Trophoblast cell (in vitro differentiated cells and primary cell): Measurements from ENCODE around the gene TAF1B.

Source experiments
- DNase-seq, 2 donors: peaks; one replicate each; pipeline ENCODE4 v3.0.0-alpha.2; 2016
- H2AFZ ChIP-seq: 2 replicates; pipeline ENCODE4 v1.6.1; 2013; ENCODE audit warnings: low read length, moderate library complexity, mild to moderate bottlenecking; ENCODE audit not compliant: insufficient read depth, poor library complexity
- H2AK5ac ChIP-seq: 2 replicates; pipeline ENCODE4 v1.6.1; 2013; ENCODE audit warnings: mild to moderate bottlenecking, low read length
- H2BK120ac ChIP-seq: 2 replicates; pipeline ENCODE4 v1.6.1; 2013; ENCODE audit warnings: low read length, mild to moderate bottlenecking, moderate library complexity; ENCODE audit not compliant: insufficient read depth, poor library complexity
- H2BK12ac ChIP-seq: 2 replicates; pipeline ENCODE4 v1.6.1; 2013; ENCODE audit warnings: mild to moderate bottlenecking, low read length, moderate library complexity
- H2BK5ac ChIP-seq: 2 replicates; pipeline ENCODE4 v1.6.1; 2013; ENCODE audit warnings: low read length, low read depth, moderate library complexity, mild to moderate bottlenecking; ENCODE audit not compliant: poor library complexity
- H3K14ac ChIP-seq: 2 replicates; pipeline ENCODE4 v1.6.1; 2013; ENCODE audit warnings: mild to moderate bottlenecking, low read length
- H3K18ac ChIP-seq: 2 replicates; pipeline ENCODE4 v1.6.1; 2013; ENCODE audit warnings: mild to moderate bottlenecking, low read length
- H3K23ac ChIP-seq: 2 replicates; pipeline ENCODE4 v1.6.1; 2013; ENCODE audit warnings: low read length
- H3K27ac ChIP-seq: 2 replicates; pipeline ENCODE4 v1.5.1; 2013; ENCODE audit warnings: low read depth, mild to moderate bottlenecking, inconsistent platforms, low read length, moderate library complexity
- H3K27me3 ChIP-seq: 2 replicates; pipeline ENCODE4 v1.6.1; 2013; ENCODE audit warnings: inconsistent platforms, mild to moderate bottlenecking, low read length, moderate library complexity; ENCODE audit not compliant: insufficient read depth
- H3K36me3 ChIP-seq, 2 experiments: 1 replicate in 1 of 2; 2 replicates in 1 of 2; pipeline ENCODE4 v1.6.1; 2013; ENCODE audit warnings: low read length in 2 of 2, mild to moderate bottlenecking in 2 of 2, moderate library complexity in 1 of 2; ENCODE audit not compliant: insufficient read depth in 2 of 2, control insufficient read depth in 1 of 2
- H3K4ac ChIP-seq: 2 replicates; pipeline ENCODE4 v1.6.1; 2013; ENCODE audit warnings: low read depth, mild to moderate bottlenecking, low read length, moderate library complexity
- H3K4me1 ChIP-seq, 2 experiments: 1 replicate in 1 of 2; 2 replicates in 1 of 2; pipeline ENCODE4 v1.6.1; 2013; ENCODE audit warnings: low read length in 2 of 2, mild to moderate bottlenecking in 2 of 2, moderate library complexity in 1 of 2; ENCODE audit not compliant: insufficient read depth in 2 of 2, control insufficient read depth in 1 of 2
- H3K4me2 ChIP-seq: 2 replicates; pipeline ENCODE4 v1.6.1; 2013; ENCODE audit warnings: inconsistent platforms, mild to moderate bottlenecking, low read length, moderate library complexity
- H3K4me3 ChIP-seq: 2 replicates; pipeline ENCODE4 v1.5.1; 2013; ENCODE audit warnings: mild to moderate bottlenecking, low read depth, low read length, inconsistent platforms
- H3K79me1 ChIP-seq: one replicate; pipeline ENCODE4 v1.6.1; 2013; ENCODE audit warnings: low read length
- H3K79me2 ChIP-seq: 2 replicates; pipeline ENCODE4 v1.6.1; 2013; ENCODE audit warnings: low read length, mild to moderate bottlenecking; ENCODE audit not compliant: control insufficient read depth, insufficient read depth, poor library complexity
- H3K9ac ChIP-seq: 2 replicates; pipeline ENCODE4 v1.6.1; 2013; ENCODE audit warnings: mild to moderate bottlenecking, low read length
- H3K9me3 ChIP-seq: 2 replicates; pipeline ENCODE4 v1.6.1; 2013; ENCODE audit warnings: low read depth, mild to moderate bottlenecking, control low read depth, inconsistent platforms, low read length; ENCODE audit not compliant: insufficient read depth
- H4K12ac ChIP-seq: 2 replicates; pipeline ENCODE4 v1.6.1; 2013; ENCODE audit warnings: low read depth, mild to moderate bottlenecking, low read length, moderate library complexity
- H4K8ac ChIP-seq: 2 replicates; pipeline ENCODE4 v1.6.1; 2013; ENCODE audit warnings: low read depth, mild to moderate bottlenecking, low read length, moderate library complexity
- H4K91ac ChIP-seq: one replicate; pipeline ENCODE4 v1.6.1; 2013; ENCODE audit warnings: low read depth, mild to moderate bottlenecking, low read length, moderate library complexity
- WGBS: extraction: QIAGEN DNeasy Blood & Tissue Kit; methylation state at CpG from one replicate; pipeline ENCODE4 v1.1.7; 2013; ENCODE audit warnings: missing lambda C conversion rate; ENCODE audit not compliant: insufficient read length, insufficient coverage; ENCODE audit errors: extremely low coverage; 5-methylcytosine and 5-hydroxymethylcytosine counted together

TAF1B gene

GRCh38 chr2:9807555-9808305, 35.5 kb upstream of the TAF1B start:
- Histone ChIP-seq H2BK120ac (no peak overlapping the region), H3K27me3 (no peaks in the 10 kb centered on the region), H2BK12ac (peak overlapping the region; percentile 32), H3K9ac (no peak overlapping the region), H2AK5ac (peak overlapping the region; percentile 23), H3K27ac (no peak overlapping the region), H3K36me3 (no peaks in the 10 kb centered on the region), H3K4me1 (peaks cover 11 to 17% of the 10 kb centered on the region in 2 experiments), H3K23ac (no peak overlapping the region), H3K9me3 (peaks cover 8% of the 10 kb centered on the region), H3K14ac (no peak overlapping the region), H4K91ac (peak overlapping the region; percentile 40), H3K4ac (no peak overlapping the region), H3K79me1 (peaks cover 5% of the 10 kb centered on the region), H4K8ac (no peak overlapping the region), H3K4me2 (no peak overlapping the region), H3K18ac (no peak overlapping the region), H4K12ac (no peak overlapping the region), H2BK5ac (no peak overlapping the region), H3K79me2 (peaks cover under 1% of the 10 kb centered on the region), H3K4me3 (no peak overlapping the region), H2AFZ (no peak overlapping the region)
- WGBS: no CpG with 5 or more reads among the region's 13 CpGs
- DNase-seq: no peak

DNA sequence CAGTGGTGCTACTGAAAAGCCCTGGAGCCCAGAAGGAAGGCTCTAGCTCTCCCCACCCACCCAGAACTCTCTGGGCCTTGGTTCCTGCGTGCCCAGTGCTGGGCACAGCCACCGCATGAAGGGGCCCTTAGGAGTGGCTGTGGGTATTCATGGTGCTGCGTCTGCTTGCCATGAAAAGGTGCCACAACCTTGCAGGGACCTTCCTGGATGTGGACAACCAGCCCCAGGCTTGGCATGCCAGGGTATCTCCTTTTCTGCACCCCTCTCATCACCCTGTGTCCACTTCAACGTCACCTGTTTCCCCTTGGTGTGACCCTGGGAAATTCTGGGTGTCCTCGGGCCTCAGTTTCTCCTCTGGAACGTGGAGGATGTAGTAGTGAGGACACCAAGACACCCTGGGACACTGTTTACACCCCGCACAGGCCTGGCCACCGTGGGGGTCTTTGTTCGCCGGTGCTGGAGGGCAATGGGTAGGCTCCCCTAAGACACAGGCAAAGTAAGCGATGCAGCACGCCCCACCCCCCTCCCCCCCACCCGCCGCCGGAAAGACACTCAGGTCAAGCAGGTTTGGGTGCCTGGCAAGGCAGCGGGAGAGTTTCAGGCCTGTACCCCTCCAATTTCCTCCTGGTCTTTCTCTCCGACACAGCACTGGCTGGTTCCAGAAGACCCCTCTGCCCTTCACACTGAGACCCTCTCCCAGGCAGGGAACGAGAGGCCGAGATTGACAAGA, 34.8 kb upstream of the TAF1B start:
- Histone ChIP-seq H3K36me3 (no peaks in the 10 kb centered on the region), H4K12ac (no peak overlapping the region), H2BK120ac (peak overlapping the region; percentile 36), H3K9me3 (peaks cover 8% of the 10 kb centered on the region), H3K23ac (no peak overlapping the region), H3K4me2 (no peak overlapping the region), H2AFZ (no peak overlapping the region), H3K4ac (no peak overlapping the region), H3K18ac (no peak overlapping the region), H3K79me1 (no peaks in the 10 kb centered on the region), H2BK5ac (no peak overlapping the region), H3K79me2 (no peaks in the 10 kb centered on the region), H3K4me1 (peaks cover 6 to 10% of the 10 kb centered on the region in 2 experiments), H2AK5ac (no peak overlapping the region), H3K9ac (no peak overlapping the region), H4K8ac (no peak overlapping the region), H3K27ac (no peak overlapping the region), H2BK12ac (peak overlapping the region; percentile 31), H3K4me3 (no peak overlapping the region), H3K27me3 (no peaks in the 10 kb centered on the region), H3K14ac (peak overlapping the region; percentile 1), H4K91ac (peak overlapping the region; percentile 40)
- no CpG with 5 or more reads among the region's 19 CpGs for WGBS
- no peak for DNase-seq

DNA sequence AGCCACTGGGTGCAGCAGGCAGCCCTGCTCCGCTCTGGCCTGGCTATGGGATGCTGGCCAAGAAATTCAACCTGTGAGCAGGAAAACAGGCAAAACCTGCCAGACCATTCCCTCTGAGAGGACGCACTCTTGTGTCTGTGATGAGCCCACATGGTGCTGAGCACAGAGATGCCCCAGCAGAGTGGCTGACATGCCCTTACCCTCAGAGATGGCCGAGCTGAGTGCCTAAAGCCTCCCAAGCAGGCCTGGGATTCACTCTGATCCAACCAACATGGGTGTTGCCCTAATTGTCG, 34.3 kb upstream of the TAF1B start:
- no CpG with 5 or more reads among the region's 4 CpGs for WGBS
- H3K27me3 ChIP-seq: no peaks in the 10 kb centered on the region

DNA sequence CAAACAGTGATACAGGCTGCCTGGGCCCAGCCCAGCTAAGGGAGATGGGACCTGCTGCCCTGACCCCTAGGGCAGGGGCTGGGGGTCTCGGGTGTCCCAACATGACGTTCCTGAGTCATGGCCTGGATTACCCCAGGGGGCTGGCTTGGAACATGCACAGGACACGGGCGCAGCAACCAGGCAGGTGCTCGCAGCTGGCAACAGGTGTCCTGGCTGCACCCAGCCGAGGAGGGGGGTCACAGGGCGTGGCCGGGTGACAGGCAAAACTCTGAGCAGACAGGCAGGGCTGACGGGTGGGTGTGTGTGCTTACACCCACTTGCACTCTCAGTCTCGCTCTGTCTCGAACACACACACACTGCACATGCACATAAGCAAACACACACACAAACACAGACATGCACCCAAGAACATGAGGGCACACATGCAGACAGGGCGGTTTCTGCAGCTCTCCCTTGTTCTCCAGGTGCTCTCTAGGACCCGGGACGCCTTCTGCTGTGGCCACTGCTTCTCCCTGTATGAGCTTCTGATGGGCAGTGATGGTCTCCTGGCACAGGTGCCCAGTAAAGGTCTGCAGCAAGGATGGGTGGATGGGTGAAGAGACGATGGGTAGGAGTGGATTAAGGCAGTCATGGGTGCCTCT, 33.7 kb upstream of the TAF1B start:
- no peak overlapping the region for H2AFZ ChIP-seq
- peaks cover 5% of the 10 kb centered on the region for H3K79me1 ChIP-seq
- no peak overlapping the region for H3K18ac ChIP-seq
- no peak for DNase-seq
- no peak overlapping the region for H4K12ac ChIP-seq
- no peak overlapping the region for H3K14ac ChIP-seq
- no peak overlapping the region for H3K4me3 ChIP-seq
- H4K8ac ChIP-seq: no peak overlapping the region
- no peak overlapping the region for H2BK5ac ChIP-seq
- H3K9ac ChIP-seq: no peak overlapping the region
- no peaks in the 10 kb centered on the region for H3K27me3 ChIP-seq
- no peak overlapping the region for H3K23ac ChIP-seq
- peaks cover 8% of the 10 kb centered on the region for H3K9me3 ChIP-seq
- no peak overlapping the region for H3K4me2 ChIP-seq
- no CpG with 5 or more reads among the region's 15 CpGs for WGBS
- H2BK12ac ChIP-seq: no peak overlapping the region
- no peaks in the 10 kb centered on the region for H3K79me2 ChIP-seq
- H4K91ac ChIP-seq: peak overlapping the region; percentile 11
- H3K36me3 ChIP-seq: no peaks in the 10 kb centered on the region
- H2AK5ac ChIP-seq: no peak overlapping the region
- no peak overlapping the region for H3K4ac ChIP-seq
- no peak overlapping the region for H2BK120ac ChIP-seq
- H3K27ac ChIP-seq: no peak overlapping the region
- peaks cover 6 to 17% of the 10 kb centered on the region in 2 experiments for H3K4me1 ChIP-seq

More for the DNA sequence above, 34.3 kb upstream of the TAF1B start:
- no peak overlapping the region for H3K23ac ChIP-seq
- H2AK5ac ChIP-seq: no peak overlapping the region
- no peak overlapping the region for H2BK12ac ChIP-seq
- peak; percentile 93 to 96 for DNase-seq
- no peaks in the 10 kb centered on the region for H3K79me2 ChIP-seq
- H3K4me1 ChIP-seq: peaks cover 6 to 12% of the 10 kb centered on the region in 2 experiments
- H3K79me1 ChIP-seq: peaks cover 2% of the 10 kb centered on the region
- H3K9me3 ChIP-seq: peaks cover 8% of the 10 kb centered on the region
- no peak overlapping the region for H3K18ac ChIP-seq
- H3K4me2 ChIP-seq: no peak overlapping the region
- no peaks in the 10 kb centered on the region for H3K36me3 ChIP-seq
- no peak overlapping the region for H2BK5ac ChIP-seq
- no peak overlapping the region for H2AFZ ChIP-seq
- no peak overlapping the region for H3K4me3 ChIP-seq
- H4K12ac ChIP-seq: no peak overlapping the region
- H3K27ac ChIP-seq: no peak overlapping the region
- no peak overlapping the region for H3K14ac ChIP-seq
- no peak overlapping the region for H3K4ac ChIP-seq
- no peak overlapping the region for H2BK120ac ChIP-seq
- H3K9ac ChIP-seq: peak overlapping the region; percentile 2
- H4K8ac ChIP-seq: no peak overlapping the region
- peak overlapping the region; percentile 11 for H4K91ac ChIP-seq
